Measurements from ENCODE around the gene LIMS2. TPM values are rescaled to one million over a fixed set of nuclear protein-coding genes. Genes with fewer than 3 reads are reported as not detected.
A peak's percentile ranks its signal among the peaks of the same experiment; 100 is the strongest.

Gene LIMS2
- total and polyA plus RNA-seq, 10 donors: 62.5 to 437 (median 115) TPM

DNA sequence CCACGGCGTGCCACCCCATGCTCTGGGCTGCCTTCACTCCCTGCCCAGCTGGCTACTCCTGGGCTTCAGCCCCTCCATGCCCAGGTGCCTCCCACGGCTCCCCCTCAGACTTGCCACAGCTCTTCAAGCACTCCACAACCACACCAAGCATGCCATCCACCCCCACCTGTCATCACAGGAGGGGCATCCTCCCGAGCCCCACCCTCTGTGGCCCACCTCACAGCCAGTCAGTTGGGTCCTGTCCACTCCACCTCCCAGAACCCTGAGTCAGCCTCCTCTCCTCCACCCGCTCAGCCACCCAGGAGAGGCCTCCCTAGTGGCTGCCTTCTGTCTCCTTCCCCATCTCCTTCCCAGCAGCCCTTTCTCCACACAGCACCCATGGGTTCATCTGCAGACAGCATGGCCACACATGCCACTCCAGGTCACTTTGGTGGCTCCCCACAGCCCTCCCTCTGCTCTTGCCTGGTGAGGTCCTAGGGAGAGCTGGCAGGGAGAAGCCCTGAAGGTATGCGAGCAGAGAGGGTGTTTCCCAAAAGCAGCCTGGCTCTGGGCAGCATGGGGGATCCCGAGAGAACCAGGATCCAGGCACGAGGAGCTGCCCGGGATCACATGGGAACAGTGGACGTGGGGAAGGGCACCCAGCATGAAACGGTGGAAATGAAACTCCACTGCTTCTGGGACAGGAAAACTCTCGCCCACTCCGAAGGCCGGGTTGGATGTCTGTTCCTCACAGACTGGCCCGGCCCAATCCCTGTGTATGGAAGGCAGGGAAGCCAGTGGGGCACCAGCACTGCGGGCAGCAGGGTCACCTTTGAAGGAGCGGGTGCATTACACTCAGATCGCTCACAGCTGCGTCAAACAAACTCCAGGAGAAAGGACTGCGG is 2.7 kb downstream of the LIMS2 start:
- peak overlapping the region in 7 of 8 donors; percentile 42 to 78 (median 64) for H3K4me3 ChIP-seq
- 47 to 80% (median 72%) methylated on average over 19 to 20 of the region's 20 CpGs for WGBS, 5 donors

GRCh38 chr2:127671557-127672302 is 3.6 kb downstream of the LIMS2 start:
- Histone ChIP-seq H3K4me3 (peak overlapping the region in 3 of 8 donors; percentile 6 to 77 (median 70)), H3K9me3 (no peaks in the 10 kb centered on the region), H3K4me1 (peaks cover 4 to 58% (median 36%) of the 10 kb centered on the region in 6 donors), H3K27ac (peak overlapping the region in 7 of 8 donors; percentile 73 to 90 (median 88)), H3K36me3 (no peaks in the 10 kb centered on the region), H3K27me3 (replicated peaks in 1 of 7) (peaks cover 0 to 67% (median 23%) of the 10 kb centered on the region in 7 donors)
- TF ChIP-seq POLR2AphosphoS5 (IDR thresholded peaks at IDR 0.05) (peak in 1 of 3 donors; percentile 36), CTCF (IDR thresholded peaks at IDR 0.05 in 8 of 11, conservative IDR thresholded peaks at IDR 0.05 in 3 of 11) (no peak), POLR2A (IDR thresholded peaks at IDR 0.05) (no peak)
- DNase-seq: no peak
- 75 to 84% (median 76%) methylated on average over 6 to 14 of the region's 14 CpGs for WGBS, 5 donors
- intact Hi-C loops (cut with DNase I; ENCODE audit: low total_unique reads): no loop called here

More for the DNA sequence above, 2.7 kb downstream of the LIMS2 start:
- no peaks in the 10 kb centered on the region for H3K9me3 ChIP-seq
- intact Hi-C loops (cut with DNase I; ENCODE audit: low total_unique reads): no loop called here
- H3K27me3 ChIP-seq (replicated peaks in 1 of 7): peaks cover 0 to 69% (median 23%) of the 10 kb centered on the region in 7 donors
- H3K4me1 ChIP-seq: peaks cover 4 to 61% (median 39%) of the 10 kb centered on the region in 6 donors
- H3K36me3 ChIP-seq: no peaks in the 10 kb centered on the region
- H3K27ac ChIP-seq: peak overlapping the region; percentile 63 to 90 (median 86)
- DNase-seq: peak; percentile 85
- peak; percentile 54 to 91 (median 68) for TF ChIP-seq POLR2AphosphoS5 (IDR thresholded peaks at IDR 0.05)
- TF ChIP-seq POLR2A (IDR thresholded peaks at IDR 0.05): peak in 1 of 3 donors; percentile 67
- TF ChIP-seq CTCF (IDR thresholded peaks at IDR 0.05 in 8 of 11, conservative IDR thresholded peaks at IDR 0.05 in 3 of 11): no peak

GRCh38 chr2:127670957-127671290 is 4.4 kb downstream of the LIMS2 start:
- Histone ChIP-seq H3K4me1 (peaks cover 4 to 51% (median 33%) of the 10 kb centered on the region in 6 donors), H3K36me3 (no peaks in the 10 kb centered on the region), H3K9me3 (no peaks in the 10 kb centered on the region), H3K27ac (peak overlapping the region in 4 of 8 donors; percentile 34 to 90 (median 88)), H3K27me3 (replicated peaks in 1 of 7) (peaks cover 0 to 66% (median 21%) of the 10 kb centered on the region in 7 donors), H3K4me3 (no peak overlapping the region)
- TF ChIP-seq CTCF (IDR thresholded peaks at IDR 0.05 in 8 of 11, conservative IDR thresholded peaks at IDR 0.05 in 3 of 11): no peak
- no peak for TF ChIP-seq POLR2A (IDR thresholded peaks at IDR 0.05)
- TF ChIP-seq POLR2AphosphoS5 (IDR thresholded peaks at IDR 0.05): no peak
- intact Hi-C loops (cut with DNase I; ENCODE audit: low total_unique reads): no loop called here
- 79 to 92% (median 82%) methylated on average over 5 of the region's 5 CpGs for WGBS, 5 donors
- no peak for DNase-seq

Data from spleen (tissue), 11 donors.